ENCODE data around the gene CPLX1. TPM values are rescaled to one million over a fixed set of nuclear protein-coding genes. Genes with fewer than 3 reads are reported as not detected.

CPLX1 gene
- total and polyA plus RNA-seq, 3 donors from 2014 or later, result 4.4 to 8.2 (median 5.5) TPM

DNA sequence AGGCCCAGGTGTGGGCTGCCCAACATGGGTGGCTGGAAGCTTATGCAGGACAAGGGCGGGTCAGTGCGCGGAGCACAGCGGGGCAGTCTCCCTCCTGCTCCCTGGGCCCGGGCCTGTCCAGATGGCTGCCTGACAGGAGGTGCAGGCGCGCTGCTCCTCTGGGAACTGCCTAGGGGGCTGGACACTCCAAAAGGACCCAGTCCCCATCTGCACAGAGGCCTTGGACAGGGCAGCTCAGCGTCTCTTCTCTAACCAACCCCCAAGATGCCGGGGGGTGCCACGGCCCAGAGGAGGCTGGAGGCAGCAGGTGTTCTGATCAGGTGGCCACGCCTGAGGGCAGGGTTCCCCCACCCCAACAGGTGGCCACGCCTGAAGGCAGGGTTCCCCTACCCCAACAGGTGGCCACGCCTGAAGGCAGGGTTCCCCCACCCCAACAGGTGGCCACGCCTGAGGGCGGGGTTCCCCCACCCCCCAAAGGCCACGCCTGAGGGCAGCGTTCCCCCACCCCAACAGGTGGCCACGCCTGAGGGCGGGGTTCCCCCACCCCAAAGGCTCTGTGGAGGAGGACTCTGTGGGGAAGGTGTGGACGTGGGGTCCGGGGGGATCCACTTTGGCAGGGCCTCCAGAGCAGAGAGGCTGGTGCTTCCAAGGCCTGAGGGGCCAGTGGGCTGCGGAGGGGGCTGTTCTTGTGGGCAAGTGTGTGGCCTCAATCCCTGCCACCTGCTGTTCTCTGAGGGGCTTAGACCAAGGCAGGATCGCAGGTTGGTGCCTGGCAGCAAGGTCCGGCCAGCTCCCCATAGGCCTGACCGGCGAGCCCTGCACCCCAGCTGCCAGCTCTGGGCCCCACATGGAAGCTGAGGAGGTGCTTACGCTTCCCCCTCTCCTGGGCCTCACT lies 36.1 kb downstream of the CPLX1 start:
- H3K4me3 ChIP-seq, result no peak overlapping the region
- H3K36me3 ChIP-seq (ENCODE audit: low read depth, missing control alignments), result no peaks in the 10 kb centered on the region
- 80 to 95% methylated on average over 13 to 17 of the region's 27 CpGs for WGBS, 2 donors
- no peaks in the 10 kb centered on the region for H3K27me3 ChIP-seq
- TF ChIP-seq, protein P1, sequence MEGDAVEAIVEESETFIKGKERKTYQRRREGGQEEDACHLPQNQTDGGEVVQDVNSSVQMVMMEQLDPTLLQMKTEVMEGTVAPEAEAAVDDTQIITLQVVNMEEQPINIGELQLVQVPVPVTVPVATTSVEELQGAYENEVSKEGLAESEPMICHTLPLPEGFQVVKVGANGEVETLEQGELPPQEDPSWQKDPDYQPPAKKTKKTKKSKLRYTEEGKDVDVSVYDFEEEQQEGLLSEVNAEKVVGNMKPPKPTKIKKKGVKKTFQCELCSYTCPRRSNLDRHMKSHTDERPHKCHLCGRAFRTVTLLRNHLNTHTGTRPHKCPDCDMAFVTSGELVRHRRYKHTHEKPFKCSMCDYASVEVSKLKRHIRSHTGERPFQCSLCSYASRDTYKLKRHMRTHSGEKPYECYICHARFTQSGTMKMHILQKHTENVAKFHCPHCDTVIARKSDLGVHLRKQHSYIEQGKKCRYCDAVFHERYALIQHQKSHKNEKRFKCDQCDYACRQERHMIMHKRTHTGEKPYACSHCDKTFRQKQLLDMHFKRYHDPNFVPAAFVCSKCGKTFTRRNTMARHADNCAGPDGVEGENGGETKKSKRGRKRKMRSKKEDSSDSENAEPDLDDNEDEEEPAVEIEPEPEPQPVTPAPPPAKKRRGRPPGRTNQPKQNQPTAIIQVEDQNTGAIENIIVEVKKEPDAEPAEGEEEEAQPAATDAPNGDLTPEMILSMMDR (IDR thresholded peaks at IDR 0.05), result no peak
- H3K4me1 ChIP-seq, result peaks cover 16% of the 10 kb centered on the region
- intact Hi-C loops (cut with DNase I; ENCODE audit: low total_unique reads), result no loop called here
- H3K27ac ChIP-seq, result no peak overlapping the region
- H3K9me3 ChIP-seq, result no peaks in the 10 kb centered on the region
- no peak for DNase-seq

DNA sequence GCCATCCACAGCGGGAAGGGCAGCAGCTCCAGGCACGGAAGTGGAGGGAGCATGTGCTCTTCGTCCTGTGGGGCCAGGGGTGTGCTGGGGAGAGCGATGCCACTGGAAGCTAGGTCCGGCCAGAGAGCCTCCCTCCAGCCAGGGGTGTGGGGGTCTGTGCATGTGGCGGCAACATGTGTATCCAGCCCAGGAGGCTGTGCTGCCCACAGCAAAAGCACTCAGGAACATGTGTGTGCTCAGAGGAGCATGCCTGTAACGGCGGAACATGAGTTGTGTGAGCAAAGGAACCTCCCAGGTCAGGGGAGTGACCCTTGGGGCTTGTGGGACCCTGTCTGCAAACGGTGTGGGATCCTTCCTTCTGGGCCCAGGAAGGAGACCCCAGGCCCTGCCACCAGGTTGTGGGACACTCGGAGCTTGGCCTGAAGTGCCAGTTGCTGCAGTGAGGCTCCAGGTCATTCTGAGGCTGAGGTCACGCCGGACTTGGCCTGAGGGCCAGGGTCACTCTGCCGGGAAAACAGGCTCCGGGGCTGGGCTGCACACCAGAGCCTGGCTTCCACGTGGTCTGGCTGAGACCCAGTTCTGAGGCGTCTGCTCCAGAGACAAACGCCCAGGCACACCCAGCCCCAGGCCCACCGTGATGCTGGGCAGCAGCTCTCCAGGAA lies 37.2 kb downstream of the CPLX1 start:
- Histone ChIP-seq H3K27me3 (no peaks in the 10 kb centered on the region), H3K36me3 (ENCODE audit: low read depth, missing control alignments) (no peaks in the 10 kb centered on the region), H3K4me1 (peaks cover 15% of the 10 kb centered on the region), H3K9me3 (no peaks in the 10 kb centered on the region), H3K4me3 (no peak overlapping the region), H3K27ac (no peak overlapping the region)
- TF ChIP-seq, protein P1 (IDR thresholded peaks at IDR 0.05), result no peak
- intact Hi-C loops (cut with DNase I; ENCODE audit: low total_unique reads), result no loop called here
- peak; percentile 69 for DNase-seq
- WGBS, 2 donors, result 63 to 65% methylated on average over 7 to 16 of the region's 18 CpGs

DNA sequence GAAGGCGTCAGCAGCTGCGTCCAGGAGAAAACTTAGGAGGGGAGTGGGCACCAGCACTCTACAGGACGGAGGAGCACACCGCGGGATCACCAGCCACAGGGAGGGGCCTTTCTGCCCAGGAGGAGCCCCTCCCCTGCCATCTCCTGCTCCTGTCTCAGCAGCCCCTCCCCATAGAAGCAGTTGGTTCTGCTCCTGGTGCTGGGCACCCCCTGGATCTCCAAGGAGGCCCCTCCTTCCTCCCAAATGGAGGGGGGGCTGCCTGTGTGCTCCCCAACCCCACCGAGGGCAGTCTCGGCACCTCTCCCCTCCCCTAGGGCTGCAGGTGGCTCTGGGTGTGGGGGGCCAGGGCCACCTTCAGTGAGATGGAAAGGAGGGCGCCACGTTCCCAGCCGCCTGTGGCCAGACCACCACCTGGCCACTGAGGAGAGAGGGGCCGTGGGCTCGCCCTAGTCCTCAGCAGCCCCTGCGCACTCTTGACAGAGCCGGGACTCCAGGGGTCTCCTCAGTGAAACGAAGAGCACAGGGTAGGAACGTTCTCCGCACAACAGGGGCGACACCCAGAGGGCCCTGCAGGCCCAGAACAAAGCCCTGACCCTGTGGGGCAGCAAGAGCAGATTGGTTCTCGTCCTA lies 37.8 kb downstream of the CPLX1 start:
- 90 to 94% methylated on average over 9 to 19 of the region's 19 CpGs for WGBS, 2 donors

DNA sequence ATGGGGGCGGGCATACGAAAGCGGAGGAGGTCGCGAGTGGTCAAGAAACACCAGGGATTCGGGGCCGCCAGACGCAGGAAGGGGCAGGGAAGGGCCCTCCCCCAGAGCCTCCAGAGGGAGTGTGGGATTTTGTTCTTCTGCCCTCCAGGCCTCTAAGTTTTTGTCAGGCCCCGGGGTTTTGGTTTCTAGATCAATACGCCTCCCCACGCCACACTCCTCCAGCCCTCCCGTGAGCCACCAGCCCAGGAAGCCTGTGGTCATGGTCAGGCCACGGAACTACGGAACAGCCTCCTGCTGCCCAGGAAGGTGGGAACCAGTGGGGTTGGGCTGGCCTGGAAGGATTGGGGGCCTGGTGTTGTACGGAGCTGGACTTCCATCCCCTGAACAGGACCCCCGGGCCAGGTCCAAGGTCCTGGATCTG lies 38.4 kb downstream of the CPLX1 start:
- Histone ChIP-seq H3K27me3 (no peaks in the 10 kb centered on the region), H3K4me1 (peaks cover 19% of the 10 kb centered on the region)

More for the DNA sequence above, 37.8 kb downstream of the CPLX1 start:
- no peak overlapping the region for H3K27ac ChIP-seq
- no peaks in the 10 kb centered on the region for H3K36me3 ChIP-seq (ENCODE audit: low read depth, missing control alignments)
- H3K4me3 ChIP-seq, result no peak overlapping the region
- no peaks in the 10 kb centered on the region for H3K9me3 ChIP-seq
- H3K27me3 ChIP-seq, result no peaks in the 10 kb centered on the region
- DNase-seq, result no peak
- intact Hi-C loops (cut with DNase I; ENCODE audit: low total_unique reads), result no loop called here
- TF ChIP-seq POLR2A (IDR thresholded peaks at IDR 0.05), result no peak
- H3K4me1 ChIP-seq, result peaks cover 18% of the 10 kb centered on the region

More for the DNA sequence above, 38.4 kb downstream of the CPLX1 start:
- H3K36me3 ChIP-seq (ENCODE audit: low read depth, missing control alignments), result no peaks in the 10 kb centered on the region
- no peak for TF ChIP-seq POLR2A (IDR thresholded peaks at IDR 0.05)
- TF ChIP-seq, protein P1 (IDR thresholded peaks at IDR 0.05), result no peak
- H3K9me3 ChIP-seq, result no peaks in the 10 kb centered on the region
- DNase-seq, result no peak
- intact Hi-C loops (cut with DNase I; ENCODE audit: low total_unique reads), result no loop called here
- 57 to 70% methylated on average over 12 to 16 of the region's 16 CpGs for WGBS, 2 donors
- no peak overlapping the region for H3K27ac ChIP-seq
- H3K4me3 ChIP-seq, result no peak overlapping the region

All from testis (tissue), 3 donors.